ENCODE data around the gene RASGRP4. TPM values are rescaled to one million over a fixed set of nuclear protein-coding genes. Genes with fewer than 3 reads are reported as not detected.

The RASGRP4 gene
- total RNA-seq, 1 experiment from 2014 or later, result not detected

DNA sequence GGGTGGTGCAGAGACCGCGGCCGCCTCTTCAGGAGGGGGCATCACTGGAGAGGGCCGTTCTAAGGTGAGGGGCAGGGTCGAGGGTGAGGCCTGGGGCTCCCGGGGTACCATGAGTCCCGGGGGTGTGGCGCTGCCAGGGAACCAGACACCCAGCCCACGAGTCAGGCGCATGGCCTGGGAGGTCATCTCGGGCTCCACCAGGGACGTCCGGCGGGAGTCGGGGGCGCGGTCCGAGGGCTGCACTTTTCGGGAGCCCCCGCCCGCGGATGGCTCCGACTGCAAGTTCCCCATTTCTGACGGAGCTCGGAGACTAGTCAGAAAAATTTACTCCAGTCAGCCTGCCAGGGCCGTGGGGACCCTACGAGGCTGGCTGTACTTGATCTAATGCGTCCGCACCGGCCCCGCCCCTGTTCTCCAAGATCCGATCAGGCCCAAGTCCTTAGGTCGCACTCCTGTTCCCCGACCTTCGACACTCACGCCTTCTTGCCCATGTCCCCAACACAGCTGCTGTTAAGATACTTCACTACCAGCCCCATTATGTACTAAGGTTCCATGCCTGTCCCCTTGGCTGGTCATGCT, 39.0 kb downstream of the RASGRP4 start:
- BruUV-seq (replicated peaks), result no TSS peak
- ChIA-PET CTCF (interaction anchor here (1.0 to 4.0 kb wide), 7 partner anchors 13 to 543 kb away, joined by 3 to 49 read pairs (median 5); partner anchors contain the start of genes CATSPERG, FAM98C, MRPS12 and PSMD8), RAD21 (ENCODE audit: low non-redundant PET in 1 of 2, low total read pairs in 2 of 2, uncharacterized antibody in 2 of 2, unreplicated experiment in 2 of 2) (interaction anchor here (0.5 to 3.2 kb wide), 7 partner anchors 9 to 691 kb away, joined by 3 to 11 read pairs (median 4); partner anchors contain the start of genes FAM98C (in 2 of the 2), PSMD8 (in 2 of the 2) and SPINT2 (in 1 of the 2)), POLR2A (interaction anchor here (0.5 to 2.3 kb wide), 11 partner anchors 11 to 1068 kb away, joined by 3 to 44 read pairs (median 5); partner anchors contain the start of genes C19orf33, CATSPERG, ECH1 and FAM98C)
- Histone ChIP-seq H3K9me3 (ENCODE audit: control insufficient read depth in 1 of 2, insufficient read depth in 1 of 2, low read depth in 1 of 2, low read length in 2 of 2) (no peaks in the 10 kb centered on the region), H3K36me3 (ENCODE audit: control insufficient read depth in 1 of 2, insufficient read depth in 2 of 2, low read length in 2 of 2) (peaks cover 13 to 15% of the 10 kb centered on the region in 2 experiments; a peak in 3 of 4 replicates), H3K4me2 (ENCODE audit: low read length) (peak overlapping the region; percentile 93), H3K79me2 (ENCODE audit: insufficient read depth, low read length) (peaks cover 5% of the 10 kb centered on the region; the same call in 1 of the 2 replicates), H2AFZ (ENCODE audit: low read depth, low read length, poor library complexity, severe bottlenecking) (no peak overlapping the region), H3K27me3 (ENCODE audit: insufficient read depth, low read length) (no peaks in the 10 kb centered on the region), H3K9ac (ENCODE audit: low read length) (no peak overlapping the region), H4K20me1 (ENCODE audit: insufficient read depth) (no peaks in the 10 kb centered on the region), H3K27ac (ENCODE audit: low read depth, low read length) (peak overlapping the region; percentile 63), H3K9me2 (ENCODE audit: insufficient read depth) (no peaks in the 10 kb centered on the region), H3K4me3 (replicated peaks in 1 of 2; ENCODE audit: low read depth in 1 of 2, low read length in 2 of 2) (peak overlapping the region in 1 of 2 experiments; percentile 64; a peak in 2 of 4 replicates), H3K4me1 (ENCODE audit: control insufficient read depth in 1 of 2, insufficient read depth in 2 of 2, low read length in 2 of 2) (peaks cover 8 to 40% of the 10 kb centered on the region in 2 experiments)
- intact Hi-C loops (cut with micrococcal nuclease), result no loop called here
- no peak for TF ChIP-seq POLR2AphosphoS5 (IDR thresholded peaks at IDR 0.05; ENCODE audit: low read depth, low read length)
- no peak for TF ChIP-seq YY1 (IDR thresholded peaks at IDR 0.05; ENCODE audit: extremely low read depth, insufficient replicate concordance, low read depth, low read length)
- TF ChIP-seq EZH2phosphoT487 (IDR thresholded peaks at IDR 0.05; ENCODE audit: borderline replicate concordance), result no peak
- ATAC-seq (no peak), DNase-seq (ENCODE audit: low read depth, low spot score) (no peak)

GRCh38 chr19:38386300-38386970, 39.6 kb downstream of the RASGRP4 start:
- H3K27ac ChIP-seq (ENCODE audit: low read depth, low read length), result no peak overlapping the region; the same call in 1 of the 2 replicates
- H3K9me3 ChIP-seq (ENCODE audit: control insufficient read depth in 1 of 2, insufficient read depth in 1 of 2, low read depth in 1 of 2, low read length in 2 of 2), result no peaks in the 10 kb centered on the region
- ATAC-seq (no peak), DNase-seq (ENCODE audit: low read depth, low spot score) (no peak)
- H3K9me2 ChIP-seq (ENCODE audit: insufficient read depth), result no peaks in the 10 kb centered on the region
- H2AFZ ChIP-seq (ENCODE audit: low read depth, low read length, poor library complexity, severe bottlenecking), result no peak overlapping the region
- H3K27me3 ChIP-seq (ENCODE audit: insufficient read depth, low read length), result no peaks in the 10 kb centered on the region
- ChIA-PET CTCF (interaction anchor here (1.0 to 4.0 kb wide), 2 partner anchors 12 to 17 kb away, joined by 5 to 49 read pairs; partner anchors contain the start of genes FAM98C and PSMD8), RAD21 (ENCODE audit: low non-redundant PET in 1 of 2, low total read pairs in 2 of 2, uncharacterized antibody in 2 of 2, unreplicated experiment in 2 of 2) (no interaction called here), POLR2A (interaction anchor here (2.3 kb wide), 1 partner anchor 11 kb away, joined by 44 read pairs; the partner anchor contains the start of gene PSMD8)
- BruUV-seq (replicated peaks), result no TSS peak
- no peak overlapping the region for H3K4me3 ChIP-seq (replicated peaks in 1 of 2; ENCODE audit: low read depth in 1 of 2, low read length in 2 of 2)
- H3K4me1 ChIP-seq (ENCODE audit: control insufficient read depth in 1 of 2, insufficient read depth in 2 of 2, low read length in 2 of 2), result peaks cover 8 to 34% of the 10 kb centered on the region in 2 experiments
- peaks cover 11% of the 10 kb centered on the region; the same call in 1 of the 2 replicates for H3K79me2 ChIP-seq (ENCODE audit: insufficient read depth, low read length)
- H3K4me2 ChIP-seq (ENCODE audit: low read length), result no peak overlapping the region
- H3K36me3 ChIP-seq (ENCODE audit: control insufficient read depth in 1 of 2, insufficient read depth in 2 of 2, low read length in 2 of 2), result peaks cover 20 to 21% of the 10 kb centered on the region in 2 experiments; a peak in 3 of 4 replicates
- no peaks in the 10 kb centered on the region for H4K20me1 ChIP-seq (ENCODE audit: insufficient read depth)
- H3K9ac ChIP-seq (ENCODE audit: low read length), result no peak overlapping the region
- intact Hi-C loops (cut with micrococcal nuclease), result no loop called here
- no peak for TF ChIP-seq POLR2A (IDR thresholded peaks at IDR 0.05; ENCODE audit: borderline replicate concordance, extremely low read depth, insufficient read depth, insufficient read length)
- no peak for TF ChIP-seq FOSL1 (IDR thresholded peaks at IDR 0.05; ENCODE audit: low read depth)
- TF ChIP-seq, protein P1, sequence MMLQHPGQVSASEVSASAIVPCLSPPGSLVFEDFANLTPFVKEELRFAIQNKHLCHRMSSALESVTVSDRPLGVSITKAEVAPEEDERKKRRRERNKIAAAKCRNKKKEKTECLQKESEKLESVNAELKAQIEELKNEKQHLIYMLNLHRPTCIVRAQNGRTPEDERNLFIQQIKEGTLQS (IDR thresholded peaks at IDR 0.05), result no peak
- TF ChIP-seq CTCF (IDR thresholded peaks at IDR 0.05 in 2 of 3, conservative IDR thresholded peaks at IDR 0.05 in 1 of 3; ENCODE audit: borderline replicate concordance in 1 of 3, insufficient read depth in 1 of 3, low read depth in 2 of 3, low read length in 2 of 3), result no peak
- TF ChIP-seq ZNF274 (IDR thresholded peaks at IDR 0.05; ENCODE audit: low read depth, low read length), result no peak
- TF ChIP-seq YY1 (IDR thresholded peaks at IDR 0.05; ENCODE audit: extremely low read depth, insufficient replicate concordance, low read depth, low read length), result no peak
- no peak for TF ChIP-seq ZFX (IDR thresholded peaks at IDR 0.05)
- no peak for TF ChIP-seq RAD21 (IDR thresholded peaks at IDR 0.05; ENCODE audit: low read depth)
- TF ChIP-seq, protein P2, sequence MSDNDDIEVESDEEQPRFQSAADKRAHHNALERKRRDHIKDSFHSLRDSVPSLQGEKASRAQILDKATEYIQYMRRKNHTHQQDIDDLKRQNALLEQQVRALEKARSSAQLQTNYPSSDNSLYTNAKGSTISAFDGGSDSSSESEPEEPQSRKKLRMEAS (IDR thresholded peaks at IDR 0.05), result no peak
- no peak for TF ChIP-seq SRF (IDR thresholded peaks at IDR 0.05; ENCODE audit: low read depth)
- no peak for TF ChIP-seq EZH2phosphoT487 (IDR thresholded peaks at IDR 0.05; ENCODE audit: borderline replicate concordance)
- TF ChIP-seq SIN3A (IDR thresholded peaks at IDR 0.05; ENCODE audit: low read depth), result no peak
- TF ChIP-seq JUND (IDR thresholded peaks at IDR 0.05), result no peak
- no peak for TF ChIP-seq EGR1 (IDR thresholded peaks at IDR 0.05; ENCODE audit: low read depth)
- no peak for TF ChIP-seq SP1 (IDR thresholded peaks at IDR 0.05; ENCODE audit: low read depth)
- TF ChIP-seq POLR2AphosphoS5 (IDR thresholded peaks at IDR 0.05; ENCODE audit: low read depth, low read length), result no peak

All from HCT116 (cell line).